GM12878 (cell line): ENCODE data around the gene ITPR3. TPM values are rescaled to one million over a fixed set of nuclear protein-coding genes. Genes with fewer than 3 reads are reported as not detected.
A peak's percentile ranks its signal among the peaks of the same experiment; 100 is the strongest.

Experiments
- ATAC-seq: fragments of 200-7000 bp; cut with Tn5 transposase; 3 replicates; pipeline ENCODE4 v1.9.1; 2020; ENCODE audit warnings: mild to moderate bottlenecking, moderate library complexity
- BruUV-seq: library from RNA; stranded (reverse); fragments of 400-500 nt; replicated peaks from 2 replicates; lab custom pipeline; 2021; lab: Mats Ljungman, UMichigan
- CTCF ChIA-PET: fragments of 300-600 bp; sonication (Branson Sonifier 250); formaldehyde crosslinking; extraction: SDS; loops from one replicate; lab custom pipeline; 2021; ENCODE audit warnings: inconsistent platforms; lab: Yijun Ruan, JAX
- POLR2A ChIA-PET: fragments of 350-600 bp; formaldehyde crosslinking; extraction: SDS; loops from one replicate; lab custom pipeline; 2021; ENCODE audit warnings: inconsistent platforms; lab: Charles Lee
- RAD21 ChIA-PET: fragments of 300-600 bp; sonication (Branson Sonifier 250); formaldehyde crosslinking; loops from one replicate; lab custom pipeline; 2023; ENCODE audit warnings: antibody characterized with exemption; ENCODE audit not compliant: unreplicated experiment; lab: Charles Lee
- SMC1A ChIA-PET: fragments of 300-600 bp; sonication (Branson Sonifier 250); formaldehyde crosslinking; loops from one replicate; lab custom pipeline; 2023; ENCODE audit not compliant: unreplicated experiment, uncharacterized antibody; lab: Charles Lee
- DNase-seq: peaks from one replicate; pipeline ENCODE4 v3.0.0-alpha.2; 2011; ENCODE audit warnings: low read depth, low spot score
- FAIRE-seq: peaks from 3 replicates; lab custom pipeline; 2011; peaks lifted over from hg19 to GRCh38; lab: Jason Lieb, UNC
- H2AFZ ChIP-seq: 2 replicates; pipeline ENCODE4 v1.6.0; 2011; ENCODE audit warnings: low read depth, low read length, control low read depth; ENCODE audit not compliant: control insufficient read depth
- H3K27ac ChIP-seq: 2 replicates; pipeline ENCODE4 v1.5.1; 2011; ENCODE audit warnings: control low read depth; ENCODE audit not compliant: control insufficient read depth, insufficient read depth
- H3K27me3 ChIP-seq, 2 experiments: replicated peaks in 1 of 2; 2 replicates each; pipeline versions ENCODE4 v1.6.0 to v1.6.1; 2011; ENCODE audit warnings: low read length in 1 of 2; ENCODE audit not compliant: control insufficient read depth in 2 of 2, insufficient read depth in 2 of 2
- H3K36me3 ChIP-seq, 2 experiments: 2 replicates each; pipeline ENCODE4 v1.5.1; 2011; ENCODE audit warnings: low read length in 1 of 2; ENCODE audit not compliant: control insufficient read depth in 2 of 2, insufficient read depth in 2 of 2
- H3K4me1 ChIP-seq: 2 replicates; pipeline ENCODE4 v1.6.1; 2011; ENCODE audit warnings: mild to moderate bottlenecking, low read length, moderate library complexity, mixed read lengths; ENCODE audit not compliant: control insufficient read depth, insufficient read depth
- H3K4me2 ChIP-seq: 2 replicates; pipeline ENCODE4 v1.6.0; 2011; ENCODE audit warnings: control low read depth; ENCODE audit not compliant: control insufficient read depth, insufficient read depth
- H3K4me3 ChIP-seq: fragments of 200-600 bp; sonication (generic); 2 replicates; pipeline ENCODE4 v1.5.1; 2016
- H3K79me2 ChIP-seq: 2 replicates; pipeline ENCODE4 v1.6.0; 2011; ENCODE audit warnings: low read length; ENCODE audit not compliant: control insufficient read depth, insufficient read depth
- H3K9ac ChIP-seq: 2 replicates; pipeline ENCODE4 v1.8.0; 2011; ENCODE audit warnings: low read length, control low read depth, mixed read lengths; ENCODE audit not compliant: control insufficient read depth, insufficient read depth
- H3K9me3 ChIP-seq: replicated peaks from 3 replicates; pipeline ENCODE4 v1.5.1; 2011; ENCODE audit warnings: mild to moderate bottlenecking, low read length; ENCODE audit not compliant: control insufficient read depth, insufficient read depth
- H4K20me1 ChIP-seq: 2 replicates; pipeline ENCODE4 v1.6.0; 2011; ENCODE audit not compliant: control insufficient read depth, insufficient read depth
- BCL11A ChIP-seq: IDR thresholded peaks from 2 replicates; pipeline ENCODE4 v1.6.1; 2011; ENCODE audit warnings: low read depth, low read length
- BMI1 ChIP-seq: fragments of 450-650 bp; IDR thresholded peaks from 2 replicates; pipeline ENCODE4 v1.6.1; 2016; ENCODE audit warnings: mild to moderate bottlenecking, moderate library complexity, borderline replicate concordance
- CTCF ChIP-seq, 3 experiments: IDR thresholded peaks in 2 of 3; conservative IDR thresholded peaks in 1 of 3; 2 replicates each; pipeline ENCODE4 v1.5.1; 2011; ENCODE audit warnings: low read depth in 3 of 3, low read length in 3 of 3, mild to moderate bottlenecking in 3 of 3, control low read depth in 2 of 3, moderate library complexity in 2 of 3, inconsistent platforms in 1 of 3, mixed read lengths in 1 of 3; ENCODE audit not compliant: control insufficient read depth in 2 of 3, insufficient read depth in 1 of 3; ENCODE audit errors: extremely low read depth in 1 of 3
- HDGF ChIP-seq: fragments of 450-650 bp; IDR thresholded peaks from 2 replicates; pipeline ENCODE4 v1.6.1; 2016; ENCODE audit warnings: antibody characterized with exemption
- JUNB ChIP-seq: IDR thresholded peaks from 2 replicates; pipeline ENCODE4 v1.6.1; 2016; ENCODE audit warnings: antibody characterized with exemption, mild to moderate bottlenecking
- KAT2A ChIP-seq: conservative IDR thresholded peaks from 2 replicates; pipeline ENCODE4 v1.6.1; 2011; ENCODE audit warnings: low read depth, low read length; ENCODE audit not compliant: control insufficient read depth
- MEF2B ChIP-seq: fragments of 450-650 bp; IDR thresholded peaks from 2 replicates; pipeline ENCODE4 v1.6.1; 2018; ENCODE audit warnings: mild to moderate bottlenecking, moderate library complexity; ENCODE audit not compliant: partially characterized antibody, poor library complexity, severe bottlenecking
- POU2F2 ChIP-seq: IDR thresholded peaks from 3 replicates; pipeline ENCODE4 v1.6.1; 2011; ENCODE audit warnings: low read depth, mild to moderate bottlenecking, low read length, borderline replicate concordance
- RAD21 ChIP-seq: IDR thresholded peaks from 2 replicates; pipeline ENCODE4 v1.6.1; 2011; ENCODE audit warnings: mild to moderate bottlenecking, low read depth, low read length, moderate library complexity; ENCODE audit not compliant: insufficient read depth
- RBBP5 ChIP-seq: fragments of 200-600 bp; sonication (generic); conservative IDR thresholded peaks from 2 replicates; pipeline ENCODE4 v1.6.1; 2016
- SMC3 ChIP-seq: IDR thresholded peaks from 2 replicates; pipeline ENCODE4 v1.6.1; 2011; ENCODE audit warnings: low read length, improper control_type of control experiment, borderline replicate concordance
- YBX1 ChIP-seq: fragments of 450-650 bp; IDR thresholded peaks from 2 replicates; pipeline ENCODE4 v1.6.1; 2016; ENCODE audit warnings: antibody characterized with exemption
- WGBS: methylation state at CpG from one replicate; pipeline ENCODE4 v1.1.6; 2016; ENCODE audit warnings: low lambda C conversion rate; ENCODE audit not compliant: insufficient replicate concordance, insufficient coverage; ENCODE audit errors: missing lambda C conversion rate; 5-methylcytosine and 5-hydroxymethylcytosine counted together
- in situ Hi-C: fragments of 300-500 bp; cut with MboI; formaldehyde crosslinking; loops from 9 replicates; pipeline ENCODE4 v1.14.3; 2018; ENCODE audit warnings: mixed read lengths
- intact Hi-C: fragments of 100-400 bp; cut with micrococcal nuclease; formaldehyde crosslinking; loops from one replicate; pipeline ENCODE4 v1.14.2; 2022; ENCODE audit not compliant: unreplicated experiment
- polyA plus RNA-seq, 11 experiments: library from polyadenylated mRNA; depleted of rRNA in 4 of 11; unstranded in 6 of 11; stranded (reverse) in 5 of 11; fragments of >200 nt; fragmentation: Nextera tagmentation in 4 of 11; fragmentation: Illumina TruSeq in 1 of 11; extraction: Ambion mirVana in 4 of 11; extraction: Trizol in 1 of 11; gene quantifications; 1 replicate in 1 of 11; 2 replicates in 10 of 11; pipeline versions ENCODE4 v1.2.1 to v1.2.3, GENCODE V29; 2011 to 2016; ENCODE audit warnings: inconsistent platforms in 2 of 11, missing spikeins in 2 of 11, low read depth in 1 of 11
- total RNA-seq, 4 experiments: library from RNA; depleted of rRNA in 3 of 4; stranded (reverse); fragments of >200 nt in 3 of 4; fragmentation: Illumina TruSeq in 1 of 4; extraction: Trizol in 1 of 4; gene quantifications; 2 replicates each; pipeline versions ENCODE4 v1.2.1 to v1.2.3, GENCODE V29; 2013 to 2021

ITPR3 gene
- total and polyA plus RNA-seq, 10 of the 15 experiments (the other 5 are each of a cell fraction or from before 2014, with no cell fraction given) = 0.32 to 34.0 (median 11.9) TPM

DNA sequence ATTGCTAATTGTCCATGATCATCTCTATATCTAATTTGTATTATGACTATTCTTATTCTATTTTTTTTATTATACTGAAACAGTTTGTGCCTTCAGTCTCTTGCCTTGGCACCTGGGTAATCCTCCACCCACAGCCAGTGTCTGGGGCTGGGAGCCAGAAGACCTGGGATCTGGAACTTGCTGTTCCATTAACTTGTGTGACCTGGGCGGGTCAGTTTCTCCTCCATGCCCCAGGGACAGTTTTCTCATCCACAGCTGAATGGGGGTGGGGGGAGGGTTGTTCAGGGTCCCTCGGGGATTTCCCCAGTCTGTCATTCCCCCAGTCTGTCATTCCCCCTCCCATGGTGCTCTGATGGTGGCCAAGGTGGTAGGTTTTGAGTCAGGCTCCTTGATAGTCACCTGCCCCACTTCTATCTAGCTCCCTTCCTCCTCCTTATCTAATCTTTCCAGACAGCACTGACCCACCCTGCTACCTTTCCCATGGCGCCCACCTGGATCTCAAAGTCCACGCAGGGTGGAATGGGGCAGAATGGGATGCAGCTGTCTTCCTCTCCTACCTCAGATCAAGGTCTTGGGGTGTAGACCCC, 10.9 kb downstream of the ITPR3 start:
- H3K4me2 ChIP-seq = no peak overlapping the region
- no peak for DNase-seq
- no peaks in the 10 kb centered on the region; a peak in 3 of 4 replicates for H3K36me3 ChIP-seq
- 70% methylated on average over 4 of the region's 4 CpGs for WGBS
- ChIA-PET POLR2A (interaction anchor here (1.6 kb wide), 1 partner anchor 10 kb away, joined by 4 read pairs; no protein-coding TSS in a partner anchor), RAD21 (interaction anchor here (0.7 kb wide), 1 partner anchor 42 kb away, joined by 3 read pairs; no protein-coding TSS in a partner anchor), SMC1A (interaction anchor here (1.1 to 1.3 kb wide), 2 partner anchors 25 to 79 kb away, joined by 3 to 4 read pairs; partner anchors contain the start of gene UQCC2), CTCF (interaction anchor here (0.6 to 2.2 kb wide), 7 partner anchors 10 to 45 kb away, joined by 3 to 18 read pairs (median 7); partner anchors contain the start of gene ITPR3)
- no peaks in the 10 kb centered on the region for H3K9me3 ChIP-seq
- no peak for FAIRE-seq
- TF ChIP-seq YBX1 = no peak
- H3K79me2 ChIP-seq = peaks cover 15% of the 10 kb centered on the region
- in situ Hi-C loops = no loop called here
- H2AFZ ChIP-seq = no peak overlapping the region
- no peak overlapping the region for H3K4me3 ChIP-seq
- H3K27ac ChIP-seq = no peak overlapping the region
- no peak overlapping the region for H3K9ac ChIP-seq
- no TSS peak for BruUV-seq
- ATAC-seq = no peak
- H4K20me1 ChIP-seq = peaks cover 16% of the 10 kb centered on the region
- H3K27me3 ChIP-seq = no peaks in the 10 kb centered on the region
- intact Hi-C loops = loop anchor here (2.0 kb wide), 1 partner anchor 47 kb away; no protein-coding TSS in a partner anchor
- H3K4me1 ChIP-seq = peaks cover 21% of the 10 kb centered on the region

GRCh38 chr6:33632558-33633039, 11.5 kb downstream of the ITPR3 start:
- in situ Hi-C loops = no loop called here
- H3K9me3 ChIP-seq = no peaks in the 10 kb centered on the region
- no peak overlapping the region; the same call in none of the 2 replicates for H3K4me2 ChIP-seq
- H2AFZ ChIP-seq = no peak overlapping the region
- 68% methylated on average over 6 of the region's 6 CpGs for whole genome bisulfite sequencing
- H3K27me3 ChIP-seq = no peaks in the 10 kb centered on the region
- H3K9ac ChIP-seq = no peak overlapping the region
- FAIRE-seq (peak; percentile 90), ATAC-seq (peak; percentile 79), DNase-seq (no peak)
- ChIA-PET SMC1A (interaction anchor here (0.8 to 1.3 kb wide), 3 partner anchors 25 to 79 kb away, joined by 3 to 4 read pairs (median 3); partner anchors contain the start of gene UQCC2), RAD21 (interaction anchor here (0.7 kb wide), 1 partner anchor 42 kb away, joined by 3 read pairs; no protein-coding TSS in a partner anchor), POLR2A (interaction anchor here (0.6 to 1.6 kb wide), 2 partner anchors 11 to 239 kb away, joined by 4 to 5 read pairs; no protein-coding TSS in a partner anchor), CTCF (interaction anchor here (0.7 to 2.2 kb wide), 6 partner anchors 10 to 46 kb away, joined by 3 to 18 read pairs (median 8); partner anchors contain the start of gene ITPR3)
- peaks cover 21% of the 10 kb centered on the region for H3K4me1 ChIP-seq
- H3K79me2 ChIP-seq = peaks cover 15% of the 10 kb centered on the region
- intact Hi-C loops = loop anchor here (2.0 kb wide), 1 partner anchor 48 kb away; no protein-coding TSS in a partner anchor
- H3K4me3 ChIP-seq = no peak overlapping the region
- H4K20me1 ChIP-seq = peaks cover 16% of the 10 kb centered on the region
- no peak overlapping the region for H3K27ac ChIP-seq
- H3K36me3 ChIP-seq = no peaks in the 10 kb centered on the region; a peak in 3 of 4 replicates
- no TSS peak for BruUV-seq
- TF ChIP-seq BMI1 = no peak
- TF ChIP-seq JUNB = no peak
- no peak for TF ChIP-seq KAT2A
- no peak for TF ChIP-seq HDGF
- TF ChIP-seq BCL11A = no peak
- no peak for TF ChIP-seq POU2F2
- peak; percentile 61 for TF ChIP-seq RAD21
- no peak for TF ChIP-seq RBBP5
- peak; percentile 57 to 81 (median 79) for TF ChIP-seq CTCF (IDR thresholded peaks at IDR 0.05 in 2 of 3, conservative IDR thresholded peaks at IDR 0.05 in 1 of 3; ENCODE audit: control insufficient read depth in 2 of 3, extremely low read depth in 1 of 3, insufficient read depth in 1 of 3, low read depth in 3 of 3, low read length in 3 of 3)
- TF ChIP-seq MEF2B = no peak
- TF ChIP-seq SMC3 = peak; percentile 50; the same call in 1 of the 2 replicates
